HepG2 (cell line): ENCODE results near the gene SAP25. TPM values are rescaled to one million over a fixed set of nuclear protein-coding genes. Genes with fewer than 3 reads are reported as not detected.
A peak's percentile ranks its signal among the peaks of the same experiment; 100 is the strongest.

Experiments
- ARID2 ChIP-seq: sonication (generic); formaldehyde crosslinking; IDR thresholded peaks from 2 replicates; pipeline ENCODE4 v1.8.1; 2022; ENCODE audit warnings: mild to moderate bottlenecking, missing genetic modification reagents, borderline replicate concordance
- ARNTL ChIP-seq: sonication (generic); formaldehyde crosslinking; IDR thresholded peaks from 2 replicates; pipeline ENCODE4 v1.4.0; 2020; ENCODE audit warnings: mild to moderate bottlenecking, missing genetic modification reagents
- EED ChIP-seq: sonication (generic); formaldehyde crosslinking; IDR thresholded peaks from 2 replicates; pipeline ENCODE4 v1.5.0; 2020; ENCODE audit warnings: mild to moderate bottlenecking, missing genetic modification reagents
- HINFP ChIP-seq: sonication (generic); formaldehyde crosslinking; IDR thresholded peaks from 2 replicates; pipeline ENCODE4 v1.4.0; 2020; ENCODE audit warnings: low read depth, mild to moderate bottlenecking, missing genetic modification reagents
- SETDB1 ChIP-seq: sonication (generic); formaldehyde crosslinking; IDR thresholded peaks from 2 replicates; pipeline ENCODE4 v1.5.1; 2020; ENCODE audit warnings: missing genetic modification reagents, mild to moderate bottlenecking, borderline replicate concordance
- ZNF230 ChIP-seq: sonication (generic); formaldehyde crosslinking; IDR thresholded peaks from 2 replicates; pipeline ENCODE4 v1.4.0; 2020; ENCODE audit warnings: mild to moderate bottlenecking, missing genetic modification reagents
- ZNF318 ChIP-seq: sonication (generic); formaldehyde crosslinking; IDR thresholded peaks from 2 replicates; pipeline ENCODE4 v1.4.0; 2020; ENCODE audit warnings: mild to moderate bottlenecking, missing genetic modification reagents
- ZSCAN21 ChIP-seq: sonication (generic); formaldehyde crosslinking; IDR thresholded peaks from 2 replicates; pipeline ENCODE4 v1.8.0; 2022; ENCODE audit warnings: mild to moderate bottlenecking, missing genetic modification reagents, moderate library complexity, borderline replicate concordance
- polyA plus RNA-seq, 8 experiments: library from polyadenylated mRNA; depleted of rRNA in 3 of 8; stranded (reverse) in 7 of 8; unstranded in 1 of 8; fragments of >200 nt; fragmentation: Illumina TruSeq in 4 of 8; extraction: Trizol in 4 of 8; gene quantifications; 2 replicates each; pipeline versions ENCODE4 v1.2.1 to v1.2.3, GENCODE V29; 2011 to 2016; ENCODE audit warnings: low read depth in 4 of 8, missing spikeins in 1 of 8, mixed read lengths in 1 of 8; ENCODE audit not compliant: insufficient read depth in 1 of 8
- total RNA-seq, 5 experiments: library from RNA; depleted of rRNA; stranded (reverse); fragments of >200 nt; fragmentation: Illumina TruSeq; extraction: Trizol; gene quantifications; 2 replicates each; pipeline ENCODE4 v1.2.3, GENCODE V29; 2016; ENCODE audit warnings: low read depth in 1 of 5
- TF ChIP-seq, protein P1 (sequence below): sonication (generic); formaldehyde crosslinking; IDR thresholded peaks from 2 replicates; pipeline ENCODE4 v1.5.1; 2020; ENCODE audit warnings: mild to moderate bottlenecking, missing genetic modification reagents, moderate library complexity

SAP25 gene
- total and polyA plus RNA-seq, 2 of the 13 experiments (the other 11 are each of a cell fraction or from before 2014, with no cell fraction given): 0.15 to 0.20 TPM

- TF ChIP-seq ZNF230 (CRISPR knock-in tag) (no peak), ZSCAN21 (CRISPR knock-in tag) (peak; percentile 44; the same call in 1 of the 2 replicates), SETDB1 (CRISPR knock-in tag) (no peak), EED (CRISPR knock-in tag) (peak; percentile 57; the same call in 1 of the 2 replicates), ARNTL (peak; percentile 98), ARID2 (CRISPR knock-in tag) (peak; percentile 90), HINFP (CRISPR knock-in tag) (no peak), ZNF318 (peak; percentile 78; the same call in 1 of the 2 replicates)
- TF ChIP-seq, protein P1, sequence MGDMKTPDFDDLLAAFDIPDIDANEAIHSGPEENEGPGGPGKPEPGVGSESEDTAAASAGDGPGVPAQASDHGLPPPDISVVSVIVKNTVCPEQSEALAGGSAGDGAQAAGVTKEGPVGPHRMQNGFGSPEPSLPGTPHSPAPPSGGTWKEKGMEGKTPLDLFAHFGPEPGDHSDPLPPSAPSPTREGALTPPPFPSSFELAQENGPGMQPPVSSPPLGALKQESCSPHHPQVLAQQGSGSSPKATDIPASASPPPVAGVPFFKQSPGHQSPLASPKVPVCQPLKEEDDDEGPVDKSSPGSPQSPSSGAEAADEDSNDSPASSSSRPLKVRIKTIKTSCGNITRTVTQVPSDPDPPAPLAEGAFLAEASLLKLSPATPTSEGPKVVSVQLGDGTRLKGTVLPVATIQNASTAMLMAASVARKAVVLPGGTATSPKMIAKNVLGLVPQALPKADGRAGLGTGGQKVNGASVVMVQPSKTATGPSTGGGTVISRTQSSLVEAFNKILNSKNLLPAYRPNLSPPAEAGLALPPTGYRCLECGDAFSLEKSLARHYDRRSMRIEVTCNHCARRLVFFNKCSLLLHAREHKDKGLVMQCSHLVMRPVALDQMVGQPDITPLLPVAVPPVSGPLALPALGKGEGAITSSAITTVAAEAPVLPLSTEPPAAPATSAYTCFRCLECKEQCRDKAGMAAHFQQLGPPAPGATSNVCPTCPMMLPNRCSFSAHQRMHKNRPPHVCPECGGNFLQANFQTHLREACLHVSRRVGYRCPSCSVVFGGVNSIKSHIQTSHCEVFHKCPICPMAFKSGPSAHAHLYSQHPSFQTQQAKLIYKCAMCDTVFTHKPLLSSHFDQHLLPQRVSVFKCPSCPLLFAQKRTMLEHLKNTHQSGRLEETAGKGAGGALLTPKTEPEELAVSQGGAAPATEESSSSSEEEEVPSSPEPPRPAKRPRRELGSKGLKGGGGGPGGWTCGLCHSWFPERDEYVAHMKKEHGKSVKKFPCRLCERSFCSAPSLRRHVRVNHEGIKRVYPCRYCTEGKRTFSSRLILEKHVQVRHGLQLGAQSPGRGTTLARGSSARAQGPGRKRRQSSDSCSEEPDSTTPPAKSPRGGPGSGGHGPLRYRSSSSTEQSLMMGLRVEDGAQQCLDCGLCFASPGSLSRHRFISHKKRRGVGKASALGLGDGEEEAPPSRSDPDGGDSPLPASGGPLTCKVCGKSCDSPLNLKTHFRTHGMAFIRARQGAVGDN (CRISPR knock-in tag): peak; percentile 92
Measured at GRCh38 chr7:100568176-100568895, 5.4 kb downstream of the SAP25 start (continued).
